HG03135 (cell line): Measurements from ENCODE around the gene MT1M.
"Not testable (repeated sequence)": the region's sequence is repeated elsewhere in the genome, so short reads cannot be mapped to it uniquely, and the experiment has no call there.

ENCODE experiments used
- ATAC-seq: cut with Tn5 transposase; IDR thresholded peaks from one replicate; pipeline ENCODE4 v1.9.1; 2021; ENCODE audit warnings: mild to moderate bottlenecking, moderate library complexity; ENCODE audit not compliant: unreplicated experiment

MT1M gene

DNA sequence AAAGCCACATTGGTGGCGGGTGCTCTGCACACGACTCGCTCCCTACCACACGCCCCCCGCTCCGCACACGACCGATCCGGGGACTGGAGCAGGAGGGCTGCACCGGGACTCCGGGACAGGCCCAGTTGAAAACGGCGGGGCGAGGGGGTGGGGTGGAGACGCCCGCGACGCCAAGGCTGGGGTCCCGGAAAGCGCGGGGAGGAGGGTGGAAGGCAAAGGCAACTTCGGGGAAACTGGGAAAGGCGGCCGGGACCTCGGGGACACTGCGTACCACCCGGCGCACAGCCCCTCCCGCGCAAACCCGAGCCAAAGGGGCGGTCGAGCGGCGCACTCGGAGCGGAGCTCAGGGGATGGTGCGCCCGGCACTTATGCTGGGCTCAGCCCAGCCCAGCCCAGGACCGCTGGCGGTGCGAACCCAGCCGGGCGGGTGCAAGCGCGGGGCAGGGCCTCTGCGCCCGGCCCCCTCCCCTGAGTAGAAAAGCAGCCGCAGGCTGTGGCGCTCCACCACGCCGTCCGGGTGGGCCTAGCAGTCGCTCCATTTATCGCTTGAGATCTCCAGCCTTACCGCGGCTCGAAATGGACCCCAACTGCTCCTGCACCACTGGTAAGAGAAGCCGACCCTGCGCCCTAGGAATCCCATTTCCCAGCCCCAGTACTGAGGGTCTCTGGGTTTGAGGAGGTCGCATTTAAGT lies at the start of gene MT1M:
Gene MT1M, plus strand, starts transcription at position 504 of the 692 bp plus-strand sequence. Its CDS starts 73 bp downstream, at position 577.
- ATAC-seq: no peak

GRCh38 chr16:56582911-56583310 lies 49.5 kb upstream of the MT1M start:
- not testable (repeated sequence) for ATAC-seq

GRCh38 chr16:56583351-56584168 lies 48.9 kb upstream of the MT1M start:
- ATAC-seq: no peak

- no peak for ATAC-seq
These were observed 48.2 kb upstream of the MT1M start for GRCh38 chr16:56584276-56584675.

GRCh38 chr16:56588781-56589140 lies 43.7 kb upstream of the MT1M start:
- no peak for ATAC-seq

- no peak for ATAC-seq
These were observed 43.1 kb upstream of the MT1M start, which contains the start of gene MT3 for GRCh38 chr16:56589141-56590039. Gene MT3, plus strand, starts transcription at chr16:56589528. Its CDS starts 63 bp downstream, at chr16:56589591.

GRCh38 chr16:56591377-56592060 lies 40.9 kb upstream of the MT1M start:
- ATAC-seq: no peak

- ATAC-seq: no peak
These were observed 38.7 kb upstream of the MT1M start for GRCh38 chr16:56593573-56594291.

DNA sequence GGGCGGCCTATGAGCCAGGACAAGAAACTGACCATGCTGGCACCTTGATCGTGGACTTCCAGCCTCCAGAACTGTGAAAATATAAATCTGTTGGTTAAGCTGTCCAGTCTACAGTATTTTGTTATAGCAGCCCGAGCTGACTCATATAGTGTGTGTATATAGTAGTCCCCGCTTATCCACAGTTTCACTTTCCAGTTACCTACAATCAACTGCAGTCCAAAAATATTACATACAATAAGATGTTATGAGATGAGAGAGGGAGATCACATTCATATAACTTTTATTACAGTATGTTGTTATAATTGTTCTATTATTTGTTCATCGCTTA lies 38.2 kb upstream of the MT1M start:
- ATAC-seq: no peak

DNA sequence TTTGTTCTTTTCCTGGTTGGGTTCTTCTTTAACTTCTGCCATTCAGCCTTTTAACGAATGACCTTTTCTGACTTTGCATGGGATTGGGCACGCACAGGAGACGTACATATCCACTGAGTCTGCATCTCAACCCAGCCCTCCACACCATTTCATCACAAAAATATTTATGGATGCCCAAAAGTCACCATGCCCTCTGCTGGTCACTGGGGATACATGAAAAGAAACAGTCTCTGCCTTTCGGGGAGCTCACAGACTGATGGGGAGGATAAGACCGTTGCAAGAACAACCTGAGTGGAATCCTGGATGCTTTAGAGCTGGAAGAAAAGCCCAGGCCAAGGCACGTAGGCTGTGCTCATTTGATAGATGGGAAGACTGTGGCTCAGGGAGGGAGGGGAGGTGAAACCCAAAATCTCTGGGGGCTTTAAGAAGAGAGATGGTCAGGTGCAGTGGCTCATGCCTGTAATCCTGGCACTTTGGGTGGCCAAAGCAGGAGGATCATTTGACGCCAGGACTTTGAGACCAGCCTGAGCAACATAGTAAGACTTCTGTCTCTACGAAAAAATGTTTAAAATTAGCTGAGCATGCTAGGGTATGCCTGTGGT lies 32.0 kb upstream of the MT1M start:
- no peak for ATAC-seq

GRCh38 chr16:56601325-56601724 lies 31.1 kb upstream of the MT1M start:
- ATAC-seq: no peak

GRCh38 chr16:56603589-56603988 lies 28.9 kb upstream of the MT1M start:
- no peak for ATAC-seq

- ATAC-seq: no peak
These were observed 27.5 kb upstream of the MT1M start for GRCh38 chr16:56604966-56605365.

GRCh38 chr16:56605475-56605874 lies 27.0 kb upstream of the MT1M start:
- ATAC-seq: no peak

- ATAC-seq: no peak
These were observed 26.4 kb upstream of the MT1M start for GRCh38 chr16:56606071-56606475.

DNA sequence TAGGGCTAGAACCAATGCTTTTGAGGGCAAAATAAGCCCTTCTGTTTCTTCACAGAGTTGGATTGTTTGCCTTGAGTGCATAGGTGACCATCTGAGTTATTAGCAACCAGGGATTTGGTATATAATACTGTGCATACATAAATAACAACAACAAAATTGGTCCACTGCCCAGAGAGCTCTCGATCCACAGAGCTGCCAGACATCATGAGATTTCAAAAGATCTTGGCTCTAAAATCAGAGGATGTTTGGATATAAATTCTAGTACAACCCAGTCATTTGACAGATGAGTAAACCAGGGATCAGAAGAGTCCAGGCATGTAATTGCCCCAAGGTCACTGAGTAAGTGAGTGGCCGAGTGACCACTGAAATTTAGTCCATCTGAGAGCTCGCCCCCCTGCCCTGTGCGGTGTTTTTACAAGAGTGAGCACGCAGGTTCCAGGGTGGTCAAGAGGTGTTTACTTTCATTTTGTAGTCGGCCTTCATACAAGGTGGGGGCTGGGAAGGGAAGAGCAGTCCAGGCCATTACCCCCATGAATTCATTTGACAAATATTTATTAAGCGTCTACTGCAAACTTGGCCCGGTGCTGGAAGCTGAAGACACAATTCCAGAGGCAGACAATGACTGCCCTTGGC lies 25.9 kb upstream of the MT1M start:
- no peak for ATAC-seq

DNA sequence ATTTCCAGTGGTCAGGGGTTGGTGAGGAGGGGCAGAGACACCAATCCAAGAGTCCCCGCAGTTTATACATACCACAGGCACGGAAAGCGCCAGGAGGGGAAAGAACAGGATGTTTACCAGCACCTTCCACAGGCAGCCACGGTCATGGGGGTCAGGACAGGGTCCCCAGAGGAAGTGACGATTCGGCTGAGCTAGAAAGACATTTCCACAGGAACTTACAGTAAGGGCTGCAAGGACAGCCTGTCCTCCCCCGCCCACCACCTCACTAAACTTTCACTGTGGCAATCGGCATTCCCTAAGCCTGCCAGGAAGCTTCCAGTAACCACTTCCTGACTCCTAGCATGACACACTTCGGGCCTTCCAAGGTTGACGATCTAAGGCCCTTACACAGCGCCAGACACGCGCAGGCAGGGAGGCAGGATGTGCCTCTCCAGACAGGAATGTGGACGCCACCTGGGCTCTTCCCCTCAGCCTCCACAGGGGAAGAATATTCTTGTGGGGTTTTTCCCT lies 25.3 kb upstream of the MT1M start:
- no peak for ATAC-seq

DNA sequence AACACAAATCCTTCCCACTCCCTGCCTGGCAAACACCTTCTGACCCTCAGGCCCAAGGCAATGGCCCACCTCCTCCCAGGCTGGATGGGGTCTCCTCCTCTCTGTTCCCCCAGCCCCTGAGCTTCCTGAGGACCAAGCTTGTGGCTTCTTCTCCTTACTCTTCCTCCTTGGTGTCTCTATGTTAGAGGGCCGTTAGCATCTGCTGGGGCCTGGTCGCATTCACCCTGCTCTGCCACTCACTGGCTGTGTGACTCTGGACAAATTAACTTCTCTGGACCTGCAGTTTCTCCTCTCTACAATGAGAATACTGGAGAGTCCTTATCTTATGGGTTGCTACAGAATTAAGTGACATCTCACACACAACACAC lies 24.8 kb upstream of the MT1M start:
- ATAC-seq: no peak
